A549 (cell line): ENCODE data around the gene SCTR.

ENCODE experiments used
- CTCF ChIP-seq: fragments of >200 bp; sonication (Bioruptor Twin); formaldehyde crosslinking; IDR thresholded peaks from 3 replicates; pipeline ENCODE4 v1.5.1; 2016
- KDM1A ChIP-seq: fragments of 200-600 bp; sonication (generic); IDR thresholded peaks from 2 replicates; pipeline ENCODE4 v1.6.1; 2016; ENCODE audit warnings: low read depth, mild to moderate bottlenecking
- RAD21 ChIP-seq, 2 experiments: fragments of >200 bp in 1 of 2; sonication (Bioruptor Twin) in 1 of 2; formaldehyde crosslinking in 1 of 2; IDR thresholded peaks in 1 of 2; conservative IDR thresholded peaks in 1 of 2; 2 replicates in 1 of 2; 3 replicates in 1 of 2; pipeline ENCODE4 v1.6.1; 2012 to 2018; ENCODE audit warnings: inconsistent platforms in 1 of 2
- RCOR1 ChIP-seq: fragments of 150-350 bp; IDR thresholded peaks from 2 replicates; pipeline ENCODE4 v1.6.1; 2014; ENCODE audit warnings: antibody characterized with exemption, low read length, low read depth
- REST ChIP-seq: fragments of 200-600 bp; sonication (generic); IDR thresholded peaks from 2 replicates; pipeline ENCODE4 v1.6.1; 2016; ENCODE audit warnings: antibody characterized with exemption, mild to moderate bottlenecking, moderate library complexity
- SMC3 ChIP-seq: fragments of >200 bp; sonication (Bioruptor Twin); formaldehyde crosslinking; IDR thresholded peaks from 3 replicates; pipeline ENCODE4 v1.6.1; 2018; ENCODE audit warnings: inconsistent platforms
- USF2 ChIP-seq: fragments of 450-650 bp; IDR thresholded peaks from 2 replicates; pipeline ENCODE4 v1.6.1; 2014; ENCODE audit warnings: antibody characterized with exemption
- ZFP36 ChIP-seq: fragments of 450-650 bp; IDR thresholded peaks from 2 replicates; pipeline ENCODE4 v1.6.1; 2014; ENCODE audit warnings: borderline replicate concordance; ENCODE audit not compliant: partially characterized antibody

- TF ChIP-seq RCOR1 = no peak
- no peak for TF ChIP-seq CTCF
- no peak for TF ChIP-seq ZFP36
- no peak for TF ChIP-seq KDM1A
- TF ChIP-seq REST = no peak
- TF ChIP-seq USF2 = no peak
- TF ChIP-seq SMC3 = no peak
- TF ChIP-seq RAD21 (conservative IDR thresholded peaks at IDR 0.05 in 1 of 2, IDR thresholded peaks at IDR 0.05 in 1 of 2) = no peak
These were observed 13.5 kb upstream of the SCTR start for GRCh38 chr2:119537792-119538191.
